Glomerular visceral epithelial cell (primary cell): Measurements from ENCODE around the gene PPP1R14C.

Source experiments
- DNase-seq: peaks from one replicate; pipeline ENCODE4 v3.0.0-alpha.2; 2016; ENCODE audit errors: extremely low spot score

PPP1R14C gene

GRCh38 chr6:150271501-150272263, 128.8 kb downstream of the PPP1R14C start:
- DNase-seq, result no peak

- DNase-seq, result peak; percentile 46
These were observed 129.6 kb downstream of the PPP1R14C start for GRCh38 chr6:150272264-150272975.

GRCh38 chr6:150272976-150273315, 130.1 kb downstream of the PPP1R14C start:
- DNase-seq, result no peak

- DNase-seq, result peak; percentile 78
These were observed 130.8 kb downstream of the PPP1R14C start for GRCh38 chr6:150273457-150274309.

- DNase-seq, result no peak
These were observed 132.6 kb downstream of the PPP1R14C start for GRCh38 chr6:150275489-150275888.

GRCh38 chr6:150276168-150276936, 133.5 kb downstream of the PPP1R14C start:
- no peak for DNase-seq

- no peak for DNase-seq
These were observed 134.3 kb downstream of the PPP1R14C start for GRCh38 chr6:150276937-150277742.

GRCh38 chr6:150279533-150279932, 136.7 kb downstream of the PPP1R14C start:
- DNase-seq, result no peak

- no peak for DNase-seq
These were observed 137.9 kb downstream of the PPP1R14C start for GRCh38 chr6:150280703-150281102.

GRCh38 chr6:150281767-150282166, 138.9 kb downstream of the PPP1R14C start:
- DNase-seq, result no peak

- no peak for DNase-seq
These were observed 140.0 kb downstream of the PPP1R14C start for GRCh38 chr6:150282806-150283205.

- no peak for DNase-seq
These were observed 143.6 kb downstream of the PPP1R14C start for GRCh38 chr6:150286460-150286859.

- no peak for DNase-seq
These were observed 144.1 kb downstream of the PPP1R14C start for GRCh38 chr6:150286912-150287311.

GRCh38 chr6:150288456-150288855, 145.6 kb downstream of the PPP1R14C start:
- no peak for DNase-seq

- no peak for DNase-seq
These were observed 146.7 kb downstream of the PPP1R14C start for GRCh38 chr6:150289454-150290071.

GRCh38 chr6:150290429-150290828, 147.6 kb downstream of the PPP1R14C start:
- DNase-seq, result peak; percentile 74

- DNase-seq, result no peak
These were observed 149.3 kb downstream of the PPP1R14C start for GRCh38 chr6:150291968-150292710.

- no peak for DNase-seq
These were observed 150.2 kb downstream of the PPP1R14C start for GRCh38 chr6:150293019-150293418.

GRCh38 chr6:150293423-150294173, 150.8 kb downstream of the PPP1R14C start:
- peak; percentile 55 for DNase-seq
